B cell (primary cell): ENCODE results near the gene SRGAP1.

Experiments
- CTCF ChIP-seq: fragments of 200-600 bp; IDR thresholded peaks from one replicate; pipeline ENCODE4 v1.8.0; 2022; ENCODE audit warnings: antibody characterized with exemption, mild to moderate bottlenecking
- EZH2 ChIP-seq: IDR thresholded peaks from 2 replicates; pipeline ENCODE4 v1.6.1; 2012; ENCODE audit warnings: borderline replicate concordance, low read depth, mild to moderate bottlenecking, moderate library complexity, low read length; ENCODE audit not compliant: insufficient read depth, poor library complexity, severe bottlenecking

DNA sequence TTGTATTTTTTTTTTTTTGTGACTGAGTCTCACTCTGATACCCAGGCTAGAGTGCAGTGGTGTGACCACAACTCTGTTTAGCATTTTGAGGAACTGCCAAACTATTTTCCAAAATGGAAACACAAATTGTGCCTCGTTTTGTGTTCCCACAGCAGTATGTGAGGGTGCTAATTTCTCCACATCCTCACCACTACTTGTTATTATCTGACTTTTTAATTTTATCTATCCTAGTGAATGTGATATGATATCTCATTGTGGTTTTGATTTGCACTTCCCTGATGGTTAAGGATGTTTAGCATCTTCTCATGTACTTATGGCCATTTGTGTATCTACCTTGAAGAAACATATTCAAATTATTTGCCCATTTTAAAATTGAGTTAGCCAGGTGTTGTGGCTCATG lies 62.4 kb downstream of the SRGAP1 start:
- no peak for TF ChIP-seq EZH2
- no peak for TF ChIP-seq CTCF
